Left colon (tissue), 2 donors: ENCODE results near the gene NT5DC2. TPM values are rescaled to one million over a fixed set of nuclear protein-coding genes. Genes with fewer than 3 reads are reported as not detected.
A peak's percentile ranks its signal among the peaks of the same experiment; 100 is the strongest.

Experiments
- ATAC-seq: fragments of 200-7000 bp; cut with Tn5 transposase; one replicate; pipeline ENCODE4 v1.9.1; 2020; ENCODE audit warnings: mild to moderate bottlenecking, moderate library complexity
- DNase-seq, 2 donors: peaks; one replicate each; pipeline ENCODE4 v3.0.0-alpha.2; 2020
- intact Hi-C, 2 donors: fragments of 100-400 bp; cut with DNase I in 1 of 2; cut with micrococcal nuclease in 1 of 2; formaldehyde crosslinking; loops; one replicate each; pipeline versions ENCODE4 v1.11.2 to v1.14.0; 2022; cut with DNase I, micrococcal nuclease
- long read RNA-seq: library from polyadenylated mRNA; unstranded; transcript quantifications from one replicate; pipeline ENCODE4 v2.0.0, GENCODE V29; 2021
- total RNA-seq, 2 donors: library from RNA; stranded (reverse); fragmentation: NEBNext Ultra II Directional; extraction: Animal tissue kit (Norgen Biotek cat#: 25700); gene quantifications; one replicate each; pipeline ENCODE4 v1.2.1, GENCODE V29; 2021
- donor health status: DM: no; HTN: no; CAD: no.
- donor health status: DM: yes; HTN: yes; CAD: no.

NT5DC2 gene
- 10 to 100 TPM; 14.1 to 15.6 TPM for total RNA-seq
- long read RNA-seq, transcript NT5DC2-202 (14 exons, 1,795 nt): major isoform, 18 of 24 reads
- long read RNA-seq, partial matches to known transcripts: 1 of 24 reads
- long read RNA-seq, other reads (novel, unspliced or antisense): 5 of 24 reads

DNA sequence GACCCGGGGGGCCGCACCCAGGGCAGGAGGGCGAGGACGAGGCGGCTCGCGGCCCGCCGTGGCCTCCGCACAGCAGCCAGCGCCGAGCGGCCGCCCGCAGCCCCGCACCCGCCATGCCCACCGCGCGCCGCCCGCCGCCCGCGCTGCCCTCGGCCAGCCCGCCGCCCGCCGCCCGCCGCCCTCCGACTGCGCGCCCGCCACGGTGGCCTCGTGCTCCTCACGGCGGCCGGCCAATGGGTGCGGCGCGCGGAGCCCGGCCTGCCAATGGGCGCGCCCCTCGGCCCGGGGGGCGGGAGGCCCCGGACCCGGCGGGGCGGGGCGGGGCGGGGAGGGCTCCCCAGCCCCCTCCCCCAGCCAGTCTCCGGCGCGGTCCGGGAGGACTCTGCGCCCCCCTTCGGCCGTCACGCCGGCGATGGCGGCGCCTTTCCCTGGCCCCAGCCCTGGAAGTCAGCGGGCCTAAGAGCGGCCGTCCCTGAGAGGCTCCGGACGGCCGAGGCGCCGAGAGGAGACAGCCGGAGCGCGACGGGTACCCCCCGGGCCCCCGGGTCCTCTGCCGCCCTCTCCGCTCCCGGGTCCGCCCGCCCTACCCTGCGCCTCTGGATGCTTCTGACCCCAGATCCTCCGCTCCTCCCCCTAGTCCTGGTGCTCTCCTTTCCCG, at the start of gene NT5DC2:
NT5DC2 (minus strand) TSS at position 235 of the 658 bp plus-strand sequence; CDS start at position 115, 120 bp downstream.
- peak; percentile 23 for ATAC-seq
- DNase-seq: peak in 1 of 2 donors; percentile 69
- intact Hi-C loops: no loop called here

- peak; percentile 97 for ATAC-seq
- intact Hi-C loops: no loop called here
- no peak for DNase-seq
Measured at GRCh38 chr3:52574056-52574965, 40.7 kb upstream of the NT5DC2 start.

GRCh38 chr3:52572221-52572620, 38.6 kb upstream of the NT5DC2 start:
- ATAC-seq (no peak), DNase-seq (no peak)
- intact Hi-C loops: no loop called here

- intact Hi-C loops: no loop called here
- DNase-seq: no peak
- ATAC-seq: no peak
Measured at GRCh38 chr3:52570076-52570475, 36.4 kb upstream of the NT5DC2 start.

DNA sequence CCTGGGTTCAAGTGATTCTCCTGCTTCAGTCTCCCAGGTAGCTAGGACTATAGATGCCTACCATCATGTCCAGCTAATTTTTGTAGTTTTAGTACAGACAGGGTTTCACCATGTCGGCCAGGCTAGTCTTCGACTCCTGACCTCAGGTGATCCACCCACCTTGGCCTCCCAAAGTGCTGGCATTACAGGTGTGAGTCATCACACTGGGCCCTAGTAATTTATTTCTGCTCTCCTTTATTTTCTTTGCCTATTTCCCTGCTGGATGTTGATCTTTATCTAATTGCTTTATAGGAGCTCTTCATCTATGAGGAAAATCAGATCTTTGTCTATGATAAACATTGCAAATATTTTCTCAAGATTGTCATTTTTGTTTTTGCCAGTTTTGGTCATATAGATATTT, 34.4 kb upstream of the NT5DC2 start:
- ATAC-seq (peak; percentile 74), DNase-seq (no peak)

GRCh38 chr3:52563984-52564383, 30.3 kb upstream of the NT5DC2 start:
- intact Hi-C loops: no loop called here
- DNase-seq (no peak), ATAC-seq (no peak)

More for the DNA sequence above, 34.4 kb upstream of the NT5DC2 start:
- intact Hi-C loops: no loop called here

DNA sequence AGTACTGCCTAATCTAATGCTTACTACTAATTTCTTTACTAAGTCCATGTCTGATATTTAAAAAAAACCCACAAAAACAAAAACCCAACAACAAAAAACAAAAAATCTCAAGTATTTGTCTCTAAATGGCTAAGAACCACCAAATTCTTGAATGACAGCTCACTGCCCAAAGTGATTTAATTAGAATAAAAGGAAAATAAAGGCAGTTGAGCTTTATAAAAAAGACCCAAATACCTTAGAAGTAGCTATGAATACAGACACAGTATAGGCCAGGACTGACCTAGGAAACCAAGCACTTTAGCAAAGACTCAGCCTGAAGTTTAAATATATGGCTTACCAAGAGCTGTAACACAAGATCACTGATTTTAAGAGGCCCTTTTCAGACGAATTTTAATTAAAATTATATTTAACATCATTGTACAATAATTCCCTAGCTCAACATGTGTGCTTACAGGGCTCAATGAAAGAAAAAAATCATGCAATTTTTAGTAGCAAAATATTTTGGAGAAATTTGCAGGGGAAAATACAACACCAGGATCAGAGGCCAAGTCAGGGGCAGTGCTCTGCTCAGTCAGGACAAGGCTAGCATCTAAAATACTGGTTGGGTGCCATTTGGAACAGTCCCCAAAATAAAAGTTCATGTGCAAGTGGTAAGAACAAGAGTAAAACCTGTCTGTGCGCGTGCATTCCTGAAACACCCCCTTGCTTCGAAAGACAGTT, 27.5 kb upstream of the NT5DC2 start:
- no peak for DNase-seq
- no peak for ATAC-seq
- intact Hi-C loops: no loop called here

DNA sequence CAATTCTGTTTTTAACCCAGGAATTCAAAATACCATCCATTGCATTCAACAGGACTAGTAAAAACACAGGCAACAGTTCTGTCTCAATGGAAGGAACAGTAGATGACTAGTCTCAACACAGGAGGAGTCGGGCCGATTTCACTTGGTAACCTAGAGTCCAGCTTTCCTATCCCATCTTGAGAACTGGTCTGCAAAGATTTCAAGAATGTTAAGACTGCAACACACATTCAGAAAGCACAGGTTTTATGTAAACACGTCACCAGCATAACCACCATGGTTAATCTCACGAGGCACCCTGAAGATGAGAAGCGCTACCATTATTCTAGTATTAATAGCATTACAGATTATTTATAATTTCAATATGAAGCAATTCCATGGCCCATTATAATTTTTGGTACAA, 24.8 kb upstream of the NT5DC2 start:
- DNase-seq (no peak), ATAC-seq (no peak)
- intact Hi-C loops: no loop called here

GRCh38 chr3:52557011-52557960, 23.6 kb upstream of the NT5DC2 start:
- intact Hi-C loops: no loop called here
- ATAC-seq (no peak), DNase-seq (no peak)

GRCh38 chr3:52555056-52555455, 21.4 kb upstream of the NT5DC2 start:
- intact Hi-C loops: no loop called here
- DNase-seq: no peak

DNA sequence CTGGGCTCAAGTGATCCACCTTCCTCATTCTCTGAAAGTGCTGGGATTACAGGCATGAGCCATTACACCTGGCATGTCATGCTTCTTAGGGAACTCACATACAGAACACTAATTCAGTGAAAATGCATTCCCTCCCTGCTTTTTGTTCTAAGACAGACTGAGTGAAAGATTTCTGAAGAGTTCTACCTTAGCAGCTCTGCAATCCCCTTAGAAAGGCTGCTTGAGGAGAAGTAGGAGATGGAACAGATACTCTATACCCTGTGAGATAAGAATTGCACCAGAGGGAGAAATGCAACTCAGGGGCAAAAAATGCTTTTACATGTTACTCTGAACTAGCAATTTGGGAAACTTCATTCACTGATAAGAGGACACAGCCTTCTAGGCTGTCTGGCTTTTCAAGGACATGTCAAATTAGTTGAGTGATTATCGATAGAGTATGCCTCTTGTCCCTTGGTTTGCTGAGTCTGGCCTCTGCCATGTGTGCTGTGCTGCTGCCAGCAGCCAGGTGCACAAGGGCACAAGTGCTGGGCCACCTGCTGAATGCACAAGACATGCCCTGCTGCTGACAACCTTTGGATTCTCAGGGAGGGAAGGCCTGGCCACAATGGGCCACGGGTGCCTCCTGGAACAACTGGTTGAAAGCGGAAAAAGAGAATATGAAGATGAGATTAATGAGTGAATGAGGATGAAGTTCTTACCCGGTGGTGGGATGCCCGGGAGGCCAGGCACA, 20.5 kb upstream of the NT5DC2 start:
- no peak for DNase-seq
- intact Hi-C loops: no loop called here
- ATAC-seq: no peak

More at GRCh38 chr3:52555056-52555455, 21.4 kb upstream of the NT5DC2 start:
- ATAC-seq: no peak

- intact Hi-C loops: no loop called here
- ATAC-seq: no peak
- DNase-seq: no peak
Measured at GRCh38 chr3:52552089-52552488, 18.4 kb upstream of the NT5DC2 start.

DNA sequence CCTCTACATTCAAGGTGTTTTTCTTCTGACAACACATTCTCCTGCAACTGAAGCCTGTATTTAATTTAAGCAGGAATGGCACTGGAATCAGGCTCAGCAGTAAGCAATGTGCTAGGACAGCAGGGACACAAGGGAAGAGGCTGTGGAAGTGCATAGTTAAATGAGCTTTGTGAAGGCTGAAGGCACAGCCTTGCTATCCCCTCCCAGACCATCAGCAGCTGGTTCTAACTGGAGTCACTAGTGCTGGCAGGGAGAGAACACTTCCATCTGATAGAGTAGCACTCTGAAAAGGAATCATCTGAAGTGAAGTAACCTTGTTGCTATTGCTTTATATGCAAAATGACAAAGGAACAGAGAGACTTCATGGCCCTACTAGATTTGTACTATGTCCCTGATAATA, 17.5 kb upstream of the NT5DC2 start:
- ATAC-seq: no peak
- intact Hi-C loops: no loop called here
- no peak for DNase-seq

- ATAC-seq (no peak), DNase-seq (no peak)
- intact Hi-C loops: no loop called here
Measured at GRCh38 chr3:52547143-52547542, 13.5 kb upstream of the NT5DC2 start.

DNA sequence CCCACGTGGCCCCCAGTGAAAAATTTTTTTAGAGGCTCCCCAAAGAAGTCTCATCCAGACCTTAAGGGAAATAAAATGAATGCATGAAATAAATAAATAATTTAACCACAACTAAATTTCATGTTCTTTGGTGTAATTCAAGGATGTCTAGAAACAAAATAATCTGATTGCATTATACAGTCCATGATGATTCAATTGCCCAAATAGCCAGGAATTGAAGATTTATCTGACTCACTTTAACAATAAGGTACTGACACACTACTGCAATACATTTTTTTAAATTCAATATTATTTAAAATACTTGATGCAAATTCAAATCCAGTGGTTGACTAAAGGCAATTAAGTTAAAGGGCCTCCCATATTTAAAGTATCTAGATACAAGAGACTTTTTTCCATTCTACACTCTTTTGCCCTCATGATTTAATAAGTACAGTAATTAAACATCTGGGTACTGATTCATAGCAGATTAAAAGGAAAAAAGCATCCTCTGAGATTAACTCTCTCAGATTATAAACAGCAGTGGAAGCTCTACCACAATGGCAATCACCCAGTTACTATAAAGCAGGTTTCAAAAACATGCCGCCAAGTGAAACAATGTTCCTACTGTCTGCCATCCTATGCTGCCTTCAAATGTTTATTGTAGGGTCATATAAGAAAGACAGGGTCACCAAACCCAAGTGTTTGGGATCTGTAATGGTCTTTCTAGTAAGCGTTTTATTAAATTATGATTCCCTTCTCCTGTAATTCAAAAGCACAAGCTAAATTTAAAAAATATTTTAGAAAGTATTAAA, 12.6 kb upstream of the NT5DC2 start:
- ATAC-seq (peak; percentile 87), DNase-seq (no peak)
- intact Hi-C loops: no loop called here

DNA sequence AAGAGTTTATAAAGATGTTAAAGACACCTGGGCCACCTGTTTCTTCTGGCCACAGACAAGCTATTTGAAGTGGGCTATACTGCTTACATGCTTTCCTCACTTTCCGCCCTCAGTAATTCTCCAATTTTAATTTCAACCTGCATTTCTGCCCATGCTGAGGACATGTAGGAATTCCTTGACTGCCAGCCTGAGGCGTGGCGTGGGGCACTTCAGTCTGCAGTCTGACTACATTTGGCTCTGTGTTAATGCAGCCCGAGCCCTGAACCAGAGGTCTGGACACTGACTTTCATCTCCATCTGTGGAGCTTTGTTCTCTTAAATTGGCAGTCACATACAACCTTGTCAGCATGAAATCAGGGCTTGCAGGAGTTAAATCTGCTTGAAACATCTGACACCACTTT, 11.3 kb upstream of the NT5DC2 start:
- DNase-seq (no peak), ATAC-seq (no peak)
- intact Hi-C loops: no loop called here

- DNase-seq (no peak), ATAC-seq (no peak)
- intact Hi-C loops: no loop called here
Measured at GRCh38 chr3:52541050-52541449, 7.4 kb upstream of the NT5DC2 start.
